GM21423 (cell line): ENCODE measurements around the gene QRFP.
"Not testable (repeated sequence)": the region's sequence is repeated elsewhere in the genome, so short reads cannot be mapped to it uniquely, and the experiment has no call there.

Source experiments
- ATAC-seq: cut with Tn5 transposase; IDR thresholded peaks from one replicate; pipeline ENCODE4 v1.9.1; 2021; ENCODE audit warnings: mild to moderate bottlenecking, moderate library complexity; ENCODE audit not compliant: unreplicated experiment

The QRFP gene

GRCh38 chr9:130920762-130921299, 24.2 kb upstream of the QRFP start:
- ATAC-seq, result no peak

GRCh38 chr9:130920233-130920632, 23.6 kb upstream of the QRFP start:
- no peak for ATAC-seq

GRCh38 chr9:130919559-130920145, 23.0 kb upstream of the QRFP start:
- no peak for ATAC-seq

- no peak for ATAC-seq
Observed at GRCh38 chr9:130918826-130919558, 22.4 kb upstream of the QRFP start.

GRCh38 chr9:130918101-130918825, 21.7 kb upstream of the QRFP start:
- ATAC-seq, result no peak

GRCh38 chr9:130917168-130917960, 20.8 kb upstream of the QRFP start:
- ATAC-seq, result no peak

GRCh38 chr9:130915096-130915447, 18.5 kb upstream of the QRFP start:
- ATAC-seq, result no peak

GRCh38 chr9:130914417-130915095, 17.9 kb upstream of the QRFP start:
- ATAC-seq, result no peak

- no peak for ATAC-seq
Observed at GRCh38 chr9:130913599-130914416, 17.2 kb upstream of the QRFP start.

GRCh38 chr9:130912932-130913598, 16.5 kb upstream of the QRFP start:
- ATAC-seq, result no peak

GRCh38 chr9:130911254-130912049, 14.8 kb upstream of the QRFP start:
- ATAC-seq, result no peak

GRCh38 chr9:130910670-130911069, 14.1 kb upstream of the QRFP start:
- ATAC-seq, result not testable (repeated sequence)

GRCh38 chr9:130910041-130910440, 13.4 kb upstream of the QRFP start:
- ATAC-seq, result not testable (repeated sequence)

GRCh38 chr9:130908878-130909355, 12.3 kb upstream of the QRFP start:
- ATAC-seq, result no peak

- ATAC-seq, result no peak
Observed at GRCh38 chr9:130908146-130908877, 11.7 kb upstream of the QRFP start.

GRCh38 chr9:130906735-130907416, 10.3 kb upstream of the QRFP start:
- no peak for ATAC-seq
